GM23248 (cell line): Measurements from ENCODE around the gene CAMK2B.

ENCODE experiments used
- EZH2 ChIP-seq: fragments of 200-600 bp; sonication (generic); IDR thresholded peaks from 2 replicates; pipeline ENCODE4 v1.6.1; 2018; ENCODE audit warnings: antibody characterized with exemption, mild to moderate bottlenecking; ENCODE audit not compliant: insufficient read depth, poor library complexity, severe bottlenecking
- EZH2phosphoT487 ChIP-seq: fragments of 200-600 bp; sonication (generic); IDR thresholded peaks from 2 replicates; pipeline ENCODE4 v1.6.1; 2018; ENCODE audit warnings: antibody characterized with exemption, moderate library complexity, mild to moderate bottlenecking, low read depth; ENCODE audit not compliant: insufficient read depth

DNA sequence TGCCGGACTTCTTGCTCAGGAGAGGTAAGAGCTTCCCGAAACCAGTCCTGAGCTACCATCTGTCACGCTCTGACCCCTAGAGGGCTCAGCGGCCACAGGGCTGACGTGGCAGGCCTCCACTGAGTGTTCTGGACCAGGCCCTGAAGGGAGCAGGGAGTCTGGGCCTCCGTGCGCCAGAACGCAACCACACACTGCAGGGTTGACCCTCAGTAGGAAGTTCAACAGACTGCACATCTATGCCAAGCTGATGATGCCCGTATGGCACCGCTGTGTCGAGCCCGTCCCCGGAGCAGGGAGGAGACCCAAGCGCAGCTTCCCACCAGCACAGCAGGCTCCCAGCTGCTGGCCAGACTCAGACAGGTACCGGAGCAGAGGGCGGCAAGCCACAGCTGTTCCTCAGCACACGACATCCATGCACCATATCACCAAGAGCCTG lies 39.2 kb downstream of the CAMK2B start:
- no peak for TF ChIP-seq EZH2phosphoT487
- no peak for TF ChIP-seq EZH2
